Measurements from ENCODE around the gene NHLRC1. TPM values are rescaled to one million over a fixed set of nuclear protein-coding genes. Genes with fewer than 3 reads are reported as not detected.

The NHLRC1 gene
- total and polyA plus RNA-seq, 2 experiments from 2014 or later = 1.1 TPM

DNA sequence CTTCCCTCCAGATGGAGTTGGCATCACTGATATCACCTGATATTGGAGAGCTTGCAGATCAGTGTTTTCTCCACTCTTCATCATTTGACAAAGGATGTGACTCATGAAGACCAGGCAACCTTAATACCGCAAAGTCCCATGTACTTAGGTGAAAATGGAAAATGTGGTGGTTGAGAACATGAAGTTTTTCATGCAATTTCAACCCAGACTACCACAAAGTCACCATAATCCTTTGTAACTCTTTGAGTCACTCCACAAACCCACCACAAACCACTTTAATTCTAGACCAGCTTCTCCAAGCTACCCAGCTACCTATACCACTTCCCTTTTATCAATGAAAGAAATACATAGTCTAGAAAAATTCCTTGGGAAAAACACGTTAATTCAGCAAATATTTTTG lies 7.1 kb downstream of the NHLRC1 start:
- Histone ChIP-seq H3K36me3 (ENCODE audit: insufficient read depth) (no peaks in the 10 kb centered on the region), H3F3A (replicated peaks; ENCODE audit: low read depth) (no peaks in the 10 kb centered on the region), H4K20me1 (replicated peaks; ENCODE audit: insufficient read depth) (no peaks in the 10 kb centered on the region), H3K9me2 (ENCODE audit: insufficient read depth) (no peaks in the 10 kb centered on the region), H2AFZ (no peak overlapping the region), H3K27me3 (ENCODE audit: insufficient read depth) (no peaks in the 10 kb centered on the region), H3K27ac (ENCODE audit: low read depth) (no peak overlapping the region), H3K4me3 (no peak overlapping the region), H3K4me1 (ENCODE audit: insufficient read depth) (no peaks in the 10 kb centered on the region), H3K79me2 (replicated peaks; ENCODE audit: insufficient read depth) (no peaks in the 10 kb centered on the region), H3K4me2 (no peak overlapping the region)
- Mint-ChIP-seq H3K4me1 (peaks cover 11% of the 10 kb centered on the region), H3K27ac (no peak overlapping the region), H3K9me3 (no peaks in the 10 kb centered on the region), H3K36me3 (ENCODE audit: low read depth) (no peaks in the 10 kb centered on the region), H3K27me3 (ENCODE audit: insufficient read depth, low read depth, poor library complexity) (peaks cover 7% of the 10 kb centered on the region), H3K4me3 (no peak overlapping the region)
- DNase-seq (ENCODE audit: low spot score) = no peak
- no peak for TF ChIP-seq CREB1 (CRISPR knock-in tag; IDR thresholded peaks at IDR 0.05; ENCODE audit: low read depth)
- TF ChIP-seq STAT1 (IDR thresholded peaks at IDR 0.05; ENCODE audit: unreplicated experiment) = no peak
- no peak for TF ChIP-seq NANOG (IDR thresholded peaks at IDR 0.05; ENCODE audit: borderline replicate concordance)
- TF ChIP-seq ZNF331 (CRISPR knock-in tag; IDR thresholded peaks at IDR 0.05; ENCODE audit: low read depth) = no peak
- no peak for TF ChIP-seq EZH2 (IDR thresholded peaks at IDR 0.05; ENCODE audit: low read depth, unreplicated experiment)
- TF ChIP-seq JUNB (IDR thresholded peaks at IDR 0.05; ENCODE audit: unreplicated experiment) = no peak
- TF ChIP-seq POLR2AphosphoS5 (IDR thresholded peaks at IDR 0.05; ENCODE audit: low read depth) = no peak
- TF ChIP-seq, protein P1, sequence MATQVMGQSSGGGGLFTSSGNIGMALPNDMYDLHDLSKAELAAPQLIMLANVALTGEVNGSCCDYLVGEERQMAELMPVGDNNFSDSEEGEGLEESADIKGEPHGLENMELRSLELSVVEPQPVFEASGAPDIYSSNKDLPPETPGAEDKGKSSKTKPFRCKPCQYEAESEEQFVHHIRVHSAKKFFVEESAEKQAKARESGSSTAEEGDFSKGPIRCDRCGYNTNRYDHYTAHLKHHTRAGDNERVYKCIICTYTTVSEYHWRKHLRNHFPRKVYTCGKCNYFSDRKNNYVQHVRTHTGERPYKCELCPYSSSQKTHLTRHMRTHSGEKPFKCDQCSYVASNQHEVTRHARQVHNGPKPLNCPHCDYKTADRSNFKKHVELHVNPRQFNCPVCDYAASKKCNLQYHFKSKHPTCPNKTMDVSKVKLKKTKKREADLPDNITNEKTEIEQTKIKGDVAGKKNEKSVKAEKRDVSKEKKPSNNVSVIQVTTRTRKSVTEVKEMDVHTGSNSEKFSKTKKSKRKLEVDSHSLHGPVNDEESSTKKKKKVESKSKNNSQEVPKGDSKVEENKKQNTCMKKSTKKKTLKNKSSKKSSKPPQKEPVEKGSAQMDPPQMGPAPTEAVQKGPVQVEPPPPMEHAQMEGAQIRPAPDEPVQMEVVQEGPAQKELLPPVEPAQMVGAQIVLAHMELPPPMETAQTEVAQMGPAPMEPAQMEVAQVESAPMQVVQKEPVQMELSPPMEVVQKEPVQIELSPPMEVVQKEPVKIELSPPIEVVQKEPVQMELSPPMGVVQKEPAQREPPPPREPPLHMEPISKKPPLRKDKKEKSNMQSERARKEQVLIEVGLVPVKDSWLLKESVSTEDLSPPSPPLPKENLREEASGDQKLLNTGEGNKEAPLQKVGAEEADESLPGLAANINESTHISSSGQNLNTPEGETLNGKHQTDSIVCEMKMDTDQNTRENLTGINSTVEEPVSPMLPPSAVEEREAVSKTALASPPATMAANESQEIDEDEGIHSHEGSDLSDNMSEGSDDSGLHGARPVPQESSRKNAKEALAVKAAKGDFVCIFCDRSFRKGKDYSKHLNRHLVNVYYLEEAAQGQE (IDR thresholded peaks at IDR 0.05; ENCODE audit: unreplicated experiment) = no peak
- TF ChIP-seq, protein P2, sequence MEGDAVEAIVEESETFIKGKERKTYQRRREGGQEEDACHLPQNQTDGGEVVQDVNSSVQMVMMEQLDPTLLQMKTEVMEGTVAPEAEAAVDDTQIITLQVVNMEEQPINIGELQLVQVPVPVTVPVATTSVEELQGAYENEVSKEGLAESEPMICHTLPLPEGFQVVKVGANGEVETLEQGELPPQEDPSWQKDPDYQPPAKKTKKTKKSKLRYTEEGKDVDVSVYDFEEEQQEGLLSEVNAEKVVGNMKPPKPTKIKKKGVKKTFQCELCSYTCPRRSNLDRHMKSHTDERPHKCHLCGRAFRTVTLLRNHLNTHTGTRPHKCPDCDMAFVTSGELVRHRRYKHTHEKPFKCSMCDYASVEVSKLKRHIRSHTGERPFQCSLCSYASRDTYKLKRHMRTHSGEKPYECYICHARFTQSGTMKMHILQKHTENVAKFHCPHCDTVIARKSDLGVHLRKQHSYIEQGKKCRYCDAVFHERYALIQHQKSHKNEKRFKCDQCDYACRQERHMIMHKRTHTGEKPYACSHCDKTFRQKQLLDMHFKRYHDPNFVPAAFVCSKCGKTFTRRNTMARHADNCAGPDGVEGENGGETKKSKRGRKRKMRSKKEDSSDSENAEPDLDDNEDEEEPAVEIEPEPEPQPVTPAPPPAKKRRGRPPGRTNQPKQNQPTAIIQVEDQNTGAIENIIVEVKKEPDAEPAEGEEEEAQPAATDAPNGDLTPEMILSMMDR (conservative IDR thresholded peaks at IDR 0.05; ENCODE audit: low read depth in 2 of 2) = no peak
- TF ChIP-seq, protein P3, sequence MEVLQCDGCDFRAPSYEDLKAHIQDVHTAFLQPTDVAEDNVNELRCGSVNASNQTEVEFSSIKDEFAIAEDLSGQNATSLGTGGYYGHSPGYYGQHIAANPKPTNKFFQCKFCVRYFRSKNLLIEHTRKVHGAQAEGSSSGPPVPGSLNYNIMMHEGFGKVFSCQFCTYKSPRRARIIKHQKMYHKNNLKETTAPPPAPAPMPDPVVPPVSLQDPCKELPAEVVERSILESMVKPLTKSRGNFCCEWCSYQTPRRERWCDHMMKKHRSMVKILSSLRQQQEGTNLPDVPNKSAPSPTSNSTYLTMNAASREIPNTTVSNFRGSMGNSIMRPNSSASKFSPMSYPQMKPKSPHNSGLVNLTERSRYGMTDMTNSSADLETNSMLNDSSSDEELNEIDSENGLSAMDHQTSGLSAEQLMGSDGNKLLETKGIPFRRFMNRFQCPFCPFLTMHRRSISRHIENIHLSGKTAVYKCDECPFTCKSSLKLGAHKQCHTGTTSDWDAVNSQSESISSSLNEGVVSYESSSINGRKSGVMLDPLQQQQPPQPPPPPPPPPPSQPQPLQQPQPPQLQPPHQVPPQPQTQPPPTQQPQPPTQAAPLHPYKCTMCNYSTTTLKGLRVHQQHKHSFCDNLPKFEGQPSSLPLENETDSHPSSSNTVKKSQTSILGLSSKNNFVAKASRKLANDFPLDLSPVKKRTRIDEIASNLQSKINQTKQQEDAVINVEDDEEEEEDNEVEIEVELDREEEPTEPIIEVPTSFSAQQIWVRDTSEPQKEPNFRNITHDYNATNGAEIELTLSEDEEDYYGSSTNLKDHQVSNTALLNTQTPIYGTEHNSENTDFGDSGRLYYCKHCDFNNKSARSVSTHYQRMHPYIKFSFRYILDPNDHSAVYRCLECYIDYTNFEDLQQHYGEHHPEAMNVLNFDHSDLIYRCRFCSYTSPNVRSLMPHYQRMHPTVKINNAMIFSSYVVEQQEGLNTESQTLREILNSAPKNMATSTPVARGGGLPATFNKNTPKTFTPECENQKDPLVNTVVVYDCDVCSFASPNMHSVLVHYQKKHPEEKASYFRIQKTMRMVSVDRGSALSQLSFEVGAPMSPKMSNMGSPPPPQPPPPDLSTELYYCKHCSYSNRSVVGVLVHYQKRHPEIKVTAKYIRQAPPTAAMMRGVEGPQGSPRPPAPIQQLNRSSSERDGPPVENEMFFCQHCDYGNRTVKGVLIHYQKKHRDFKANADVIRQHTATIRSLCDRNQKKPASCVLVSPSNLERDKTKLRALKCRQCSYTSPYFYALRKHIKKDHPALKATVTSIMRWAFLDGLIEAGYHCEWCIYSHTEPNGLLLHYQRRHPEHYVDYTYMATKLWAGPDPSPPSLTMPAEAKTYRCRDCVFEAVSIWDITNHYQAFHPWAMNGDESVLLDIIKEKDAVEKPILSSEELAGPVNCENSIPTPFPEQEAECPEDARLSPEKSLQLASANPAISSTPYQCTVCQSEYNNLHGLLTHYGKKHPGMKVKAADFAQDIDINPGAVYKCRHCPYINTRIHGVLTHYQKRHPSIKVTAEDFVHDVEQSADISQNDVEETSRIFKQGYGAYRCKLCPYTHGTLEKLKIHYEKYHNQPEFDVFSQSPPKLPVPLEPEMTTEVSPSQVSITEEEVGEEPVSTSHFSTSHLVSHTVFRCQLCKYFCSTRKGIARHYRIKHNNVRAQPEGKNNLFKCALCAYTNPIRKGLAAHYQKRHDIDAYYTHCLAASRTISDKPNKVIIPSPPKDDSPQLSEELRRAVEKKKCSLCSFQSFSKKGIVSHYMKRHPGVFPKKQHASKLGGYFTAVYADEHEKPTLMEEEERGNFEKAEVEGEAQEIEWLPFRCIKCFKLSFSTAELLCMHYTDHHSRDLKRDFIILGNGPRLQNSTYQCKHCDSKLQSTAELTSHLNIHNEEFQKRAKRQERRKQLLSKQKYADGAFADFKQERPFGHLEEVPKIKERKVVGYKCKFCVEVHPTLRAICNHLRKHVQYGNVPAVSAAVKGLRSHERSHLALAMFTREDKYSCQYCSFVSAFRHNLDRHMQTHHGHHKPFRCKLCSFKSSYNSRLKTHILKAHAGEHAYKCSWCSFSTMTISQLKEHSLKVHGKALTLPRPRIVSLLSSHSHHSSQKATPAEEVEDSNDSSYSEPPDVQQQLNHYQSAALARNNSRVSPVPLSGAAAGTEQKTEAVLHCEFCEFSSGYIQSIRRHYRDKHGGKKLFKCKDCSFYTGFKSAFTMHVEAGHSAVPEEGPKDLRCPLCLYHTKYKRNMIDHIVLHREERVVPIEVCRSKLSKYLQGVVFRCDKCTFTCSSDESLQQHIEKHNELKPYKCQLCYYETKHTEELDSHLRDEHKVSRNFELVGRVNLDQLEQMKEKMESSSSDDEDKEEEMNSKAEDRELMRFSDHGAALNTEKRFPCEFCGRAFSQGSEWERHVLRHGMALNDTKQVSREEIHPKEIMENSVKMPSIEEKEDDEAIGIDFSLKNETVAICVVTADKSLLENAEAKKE (CRISPR knock-in tag; IDR thresholded peaks at IDR 0.05) = no peak
- TF ChIP-seq ZNF114 (CRISPR knock-in tag; IDR thresholded peaks at IDR 0.05) = no peak
- no peak for TF ChIP-seq ETS1 (IDR thresholded peaks at IDR 0.05)
- TF ChIP-seq EZH2phosphoT487 (IDR thresholded peaks at IDR 0.05; ENCODE audit: unreplicated experiment) = no peak
- ATAC-seq = no peak

All from GM23338 (cell line).